ENCODE results near the gene RAB6A. TPM values are rescaled to one million over a fixed set of nuclear protein-coding genes. Genes with fewer than 3 reads are reported as not detected.

The RAB6A gene
- total and polyA plus RNA-seq, 2 of the 8 experiments (the other 6 are each of a cell fraction or from before 2014, with no cell fraction given) = 24.4 to 88.6 TPM

GRCh38 chr11:73636249-73636648 is 124.6 kb downstream of the RAB6A start (continued):
- TF ChIP-seq CHD7 (IDR thresholded peaks at IDR 0.05; ENCODE audit: insufficient replicate concordance, low read length) (no peak), RAD21 (IDR thresholded peaks at IDR 0.05 in 1 of 2, conservative IDR thresholded peaks at IDR 0.05 in 1 of 2; ENCODE audit: low read depth in 2 of 2, low read length in 2 of 2) (no peak)

Measured in H1 (cell line).